Keratinocyte (primary cell): ENCODE measurements around the gene MTMR3. TPM values are rescaled to one million over a fixed set of nuclear protein-coding genes. Genes with fewer than 3 reads are reported as not detected.

Experiments used
- DNase-seq: peaks from one replicate; pipeline ENCODE4 v3.0.0-alpha.2; 2011; ENCODE audit warnings: low read depth, missing footprints, low spot score
- FAIRE-seq: peaks from 2 replicates; lab custom pipeline; 2011; peaks lifted over from hg19 to GRCh38; lab: Jason Lieb, UNC
- H2AFZ ChIP-seq: 2 replicates; pipeline ENCODE4 v1.6.0; 2012; ENCODE audit warnings: low read length, control low read depth, inconsistent platforms; ENCODE audit not compliant: control insufficient read depth
- H3K27ac ChIP-seq: 2 replicates; pipeline ENCODE4 v1.5.1; 2011; ENCODE audit warnings: low read length; ENCODE audit not compliant: control insufficient read depth, insufficient read depth
- H3K27me3 ChIP-seq: 3 replicates; pipeline ENCODE4 v1.6.0; 2011; ENCODE audit warnings: low read length; ENCODE audit not compliant: control insufficient read depth, insufficient read depth; ENCODE audit errors: extremely low read depth
- H3K36me3 ChIP-seq, 2 experiments: 2 replicates in 1 of 2; 3 replicates in 1 of 2; pipeline ENCODE4 v1.5.1; 2011; ENCODE audit warnings: low read length in 2 of 2, mild to moderate bottlenecking in 1 of 2; ENCODE audit not compliant: control insufficient read depth in 2 of 2, insufficient read depth in 2 of 2; ENCODE audit errors: extremely low read depth in 1 of 2
- H3K4me1 ChIP-seq: 3 replicates; pipeline ENCODE4 v1.5.1; 2011; ENCODE audit warnings: low read length; ENCODE audit not compliant: control insufficient read depth, insufficient read depth; ENCODE audit errors: extremely low read depth
- H3K4me2 ChIP-seq: 3 replicates; pipeline ENCODE4 v1.6.0; 2011; ENCODE audit warnings: low read depth, low read length; ENCODE audit not compliant: control insufficient read depth, insufficient read depth; ENCODE audit errors: extremely low read depth
- H3K4me3 ChIP-seq, 3 experiments: fragments of 200-600 bp in 1 of 3; sonication (generic) in 1 of 3; 2 replicates in 2 of 3; 3 replicates in 1 of 3; pipeline ENCODE4 v1.5.1; 2011 to 2016; ENCODE audit warnings: low read length in 3 of 3, mild to moderate bottlenecking in 3 of 3, control low read depth in 2 of 3, inconsistent platforms in 1 of 3, low read depth in 1 of 3, mixed read lengths in 1 of 3, mixed run types in 1 of 3, moderate library complexity in 1 of 3; ENCODE audit not compliant: control insufficient read depth in 2 of 3, insufficient read depth in 2 of 3; ENCODE audit errors: extremely low read depth in 1 of 3
- H3K79me2 ChIP-seq: 2 replicates; pipeline ENCODE4 v1.6.0; 2012; ENCODE audit warnings: low read length; ENCODE audit not compliant: control insufficient read depth, insufficient read depth
- H3K9ac ChIP-seq: 3 replicates; pipeline ENCODE4 v1.6.0; 2011; ENCODE audit warnings: low read length; ENCODE audit not compliant: control insufficient read depth, insufficient read depth; ENCODE audit errors: extremely low read depth
- H3K9me1 ChIP-seq: 3 replicates; pipeline ENCODE4 v1.6.0; 2011; ENCODE audit warnings: low read length; ENCODE audit not compliant: control insufficient read depth, insufficient read depth; ENCODE audit errors: extremely low read depth
- H3K9me3 ChIP-seq: 2 replicates; pipeline ENCODE4 v1.5.1; 2012; ENCODE audit warnings: low read depth, low read length; ENCODE audit not compliant: control insufficient read depth
- H4K20me1 ChIP-seq: 3 replicates; pipeline ENCODE4 v1.6.0; 2011; ENCODE audit warnings: low read length; ENCODE audit not compliant: control insufficient read depth, insufficient read depth; ENCODE audit errors: extremely low read depth
- EZH2 ChIP-seq: IDR thresholded peaks from one replicate; pipeline ENCODE4 v1.6.1; 2012; ENCODE audit warnings: inconsistent platforms, mild to moderate bottlenecking, low read length, moderate library complexity
- dilution Hi-C: fragments of 300-500 bp; cut with MboI; formaldehyde crosslinking; loops from one replicate; pipeline ENCODE4 v1.7.0; 2020; ENCODE audit warnings: low sequenced_read_pairs; ENCODE audit not compliant: extremely low pct_ligation_motif_present
- polyA minus RNA-seq, 3 experiments: library from RNA; depleted of rRNA, polyadenylated mRNA; stranded (reverse); fragments of >200 nt; gene quantifications; 1 replicate in 1 of 3; 2 replicates in 1 of 3; 3 replicates in 1 of 3; pipeline ENCODE4 v1.2.3, GENCODE V29; 2011
- polyA plus RNA-seq, 5 experiments: library from polyadenylated mRNA; depleted of rRNA in 3 of 5; stranded (reverse) in 3 of 5; stranded (forward) in 1 of 5; unstranded in 1 of 5; fragments of >200 nt; gene quantifications; 1 replicate in 1 of 5; 2 replicates in 3 of 5; 3 replicates in 1 of 5; pipeline versions ENCODE4 v1.2.1 to v1.2.3, GENCODE V29; 2011 to 2012; ENCODE audit warnings: missing spikeins in 2 of 5, low read depth in 1 of 5, low replicate concordance in 1 of 5
- TF ChIP-seq, protein P1 (sequence below), 3 experiments: IDR thresholded peaks in 1 of 3; conservative IDR thresholded peaks in 1 of 3; optimal IDR thresholded peaks in 1 of 3; 2 replicates in 2 of 3; 3 replicates in 1 of 3; pipeline versions ENCODE3 to v1.5.1; 2011; ENCODE audit warnings: low read length in 3 of 3, mild to moderate bottlenecking in 3 of 3, moderate library complexity in 2 of 3, control low read depth in 1 of 3, inconsistent platforms in 1 of 3; ENCODE audit not compliant: insufficient read depth in 2 of 3; ENCODE audit errors: extremely low read depth in 1 of 3

The MTMR3 gene
- 16.4 to 22.1 TPM (median 16.5 TPM) in 3 replicates for polyA plus RNA-seq
- polyA plus RNA-seq (2011; ENCODE audit: low read depth), result 12.4 TPM
- polyA plus RNA-seq (2011; cell fraction: cytosol; rRNA removed), result 13.5 and 14.9 TPM in 2 replicates
- 60.2 and 68.9 TPM in 2 replicates for polyA plus RNA-seq (2011; cell fraction: nucleus; rRNA removed)
- 13.2 and 23.4 TPM in 2 replicates for polyA plus RNA-seq (2012; ENCODE audit: low replicate concordance)
- 52.0 to 64.4 TPM (median 64.3 TPM) in 3 replicates for polyA minus RNA-seq
- 22.3 TPM for polyA minus RNA-seq (2011; cell fraction: cytosol; rRNA and poly(A)+ RNA removed)
- 48.1 and 73.0 TPM in 2 replicates for polyA minus RNA-seq (2011; cell fraction: nucleus; rRNA and poly(A)+ RNA removed)

- peak; percentile 55 for DNase-seq
- peak within 1 kb of the TSS; percentile 82 for H2AFZ ChIP-seq
- FAIRE-seq, result no peak
- H4K20me1 ChIP-seq, result no peaks in the 10 kb centered on the region
- peaks cover 20% of the 10 kb centered on the region for H3K4me1 ChIP-seq
- peak within 1 kb of the TSS; percentile 87 for H3K27ac ChIP-seq
- no peak for TF ChIP-seq EZH2
- TF ChIP-seq, protein P1, sequence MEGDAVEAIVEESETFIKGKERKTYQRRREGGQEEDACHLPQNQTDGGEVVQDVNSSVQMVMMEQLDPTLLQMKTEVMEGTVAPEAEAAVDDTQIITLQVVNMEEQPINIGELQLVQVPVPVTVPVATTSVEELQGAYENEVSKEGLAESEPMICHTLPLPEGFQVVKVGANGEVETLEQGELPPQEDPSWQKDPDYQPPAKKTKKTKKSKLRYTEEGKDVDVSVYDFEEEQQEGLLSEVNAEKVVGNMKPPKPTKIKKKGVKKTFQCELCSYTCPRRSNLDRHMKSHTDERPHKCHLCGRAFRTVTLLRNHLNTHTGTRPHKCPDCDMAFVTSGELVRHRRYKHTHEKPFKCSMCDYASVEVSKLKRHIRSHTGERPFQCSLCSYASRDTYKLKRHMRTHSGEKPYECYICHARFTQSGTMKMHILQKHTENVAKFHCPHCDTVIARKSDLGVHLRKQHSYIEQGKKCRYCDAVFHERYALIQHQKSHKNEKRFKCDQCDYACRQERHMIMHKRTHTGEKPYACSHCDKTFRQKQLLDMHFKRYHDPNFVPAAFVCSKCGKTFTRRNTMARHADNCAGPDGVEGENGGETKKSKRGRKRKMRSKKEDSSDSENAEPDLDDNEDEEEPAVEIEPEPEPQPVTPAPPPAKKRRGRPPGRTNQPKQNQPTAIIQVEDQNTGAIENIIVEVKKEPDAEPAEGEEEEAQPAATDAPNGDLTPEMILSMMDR (optimal IDR thresholded peaks at IDR 0.05 in 1 of 3, IDR thresholded peaks at IDR 0.05 in 1 of 3, conservative IDR thresholded peaks at IDR 0.05 in 1 of 3; ENCODE audit: extremely low read depth in 1 of 3, insufficient read depth in 2 of 3, low read length in 3 of 3), result peak in 1 of 3 experiments; percentile 22
- dilution Hi-C loops, result no loop called here
- H3K4me2 ChIP-seq, result peak within 1 kb of the TSS; percentile 93
- H3K4me3 ChIP-seq, result peak within 1 kb of the TSS; percentile 74 to 96 (median 91)
- peak within 1 kb of the TSS; percentile 92 for H3K9ac ChIP-seq
- no peaks in the 10 kb centered on the region for H3K36me3 ChIP-seq
- H3K9me3 ChIP-seq, result no peaks in the 10 kb centered on the region
- no peaks in the 10 kb centered on the region for H3K27me3 ChIP-seq
- peaks cover 48% of the 10 kb centered on the region for H3K79me2 ChIP-seq
- H3K9me1 ChIP-seq, result no peaks in the 10 kb centered on the region
Observed at GRCh38 chr22:29883045-29883774, at the start of gene MTMR3. Gene MTMR3 (plus strand): TSS chr22:29883174. CDS start chr22:29971060, 87,886 bp downstream.

- H3K27me3 ChIP-seq, result no peaks in the 10 kb centered on the region
- FAIRE-seq (no peak), DNase-seq (no peak)
- no peak overlapping the region for H3K27ac ChIP-seq
- dilution Hi-C loops, result no loop called here
- peaks cover 11% of the 10 kb centered on the region for H3K4me1 ChIP-seq
- TF ChIP-seq, protein P1 (optimal IDR thresholded peaks at IDR 0.05 in 1 of 3, IDR thresholded peaks at IDR 0.05 in 1 of 3, conservative IDR thresholded peaks at IDR 0.05 in 1 of 3; ENCODE audit: extremely low read depth in 1 of 3, insufficient read depth in 2 of 3, low read length in 3 of 3), result no peak
- no peak for TF ChIP-seq EZH2
- no peaks in the 10 kb centered on the region for H3K9me1 ChIP-seq
- no peak overlapping the region for H3K9ac ChIP-seq
- H3K36me3 ChIP-seq, result peaks cover 16 to 29% of the 10 kb centered on the region in 2 experiments
- H3K4me2 ChIP-seq, result no peak overlapping the region
- no peaks in the 10 kb centered on the region for H3K9me3 ChIP-seq
- H4K20me1 ChIP-seq, result no peaks in the 10 kb centered on the region
- no peak overlapping the region for H2AFZ ChIP-seq
- no peak overlapping the region for H3K4me3 ChIP-seq
- H3K79me2 ChIP-seq, result peaks cover 24% of the 10 kb centered on the region
Observed at GRCh38 chr22:29833392-29833965, 49.5 kb upstream of the MTMR3 start.
